Fibroblast of mammary gland (primary cell): ENCODE results near the gene RUNX1.

ENCODE experiments used
- DNase-seq: peaks from one replicate; pipeline ENCODE4 v3.0.0-alpha.2; 2010; ENCODE audit warnings: low read depth
- H3K4me3 ChIP-seq: 2 replicates; pipeline ENCODE4 v1.5.1; 2011; ENCODE audit warnings: low read depth, mild to moderate bottlenecking, low read length, moderate library complexity; ENCODE audit not compliant: control insufficient read depth
- TF ChIP-seq, protein P1 (sequence below): conservative IDR thresholded peaks from 2 replicates; pipeline ENCODE4 v1.5.1; 2011; ENCODE audit warnings: low read depth, low read length, inconsistent platforms; ENCODE audit not compliant: control insufficient read depth, insufficient read depth

Gene RUNX1

DNA sequence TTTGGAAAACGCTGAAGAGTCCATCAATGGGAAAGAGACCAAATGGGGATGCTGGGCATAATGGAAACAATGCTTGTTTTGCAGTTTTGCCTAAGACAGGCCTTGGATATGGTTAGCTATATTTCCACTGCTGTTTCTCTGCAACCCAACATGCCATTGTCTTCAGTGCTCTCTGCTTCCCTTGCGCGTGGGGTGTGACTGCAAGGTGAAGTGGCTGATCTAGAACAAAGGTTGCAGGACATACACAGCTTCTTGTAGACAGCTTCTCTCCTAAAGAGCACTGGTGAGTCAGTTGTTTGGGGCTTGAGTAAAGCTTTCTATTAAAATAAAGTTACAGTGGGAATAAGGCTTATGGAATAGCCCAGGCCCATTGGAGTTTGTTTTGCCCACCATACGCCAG, 33.0 kb downstream of the RUNX1 start:
- no peak for DNase-seq
- TF ChIP-seq, protein P1, sequence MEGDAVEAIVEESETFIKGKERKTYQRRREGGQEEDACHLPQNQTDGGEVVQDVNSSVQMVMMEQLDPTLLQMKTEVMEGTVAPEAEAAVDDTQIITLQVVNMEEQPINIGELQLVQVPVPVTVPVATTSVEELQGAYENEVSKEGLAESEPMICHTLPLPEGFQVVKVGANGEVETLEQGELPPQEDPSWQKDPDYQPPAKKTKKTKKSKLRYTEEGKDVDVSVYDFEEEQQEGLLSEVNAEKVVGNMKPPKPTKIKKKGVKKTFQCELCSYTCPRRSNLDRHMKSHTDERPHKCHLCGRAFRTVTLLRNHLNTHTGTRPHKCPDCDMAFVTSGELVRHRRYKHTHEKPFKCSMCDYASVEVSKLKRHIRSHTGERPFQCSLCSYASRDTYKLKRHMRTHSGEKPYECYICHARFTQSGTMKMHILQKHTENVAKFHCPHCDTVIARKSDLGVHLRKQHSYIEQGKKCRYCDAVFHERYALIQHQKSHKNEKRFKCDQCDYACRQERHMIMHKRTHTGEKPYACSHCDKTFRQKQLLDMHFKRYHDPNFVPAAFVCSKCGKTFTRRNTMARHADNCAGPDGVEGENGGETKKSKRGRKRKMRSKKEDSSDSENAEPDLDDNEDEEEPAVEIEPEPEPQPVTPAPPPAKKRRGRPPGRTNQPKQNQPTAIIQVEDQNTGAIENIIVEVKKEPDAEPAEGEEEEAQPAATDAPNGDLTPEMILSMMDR = no peak
- H3K4me3 ChIP-seq = no peak overlapping the region

DNA sequence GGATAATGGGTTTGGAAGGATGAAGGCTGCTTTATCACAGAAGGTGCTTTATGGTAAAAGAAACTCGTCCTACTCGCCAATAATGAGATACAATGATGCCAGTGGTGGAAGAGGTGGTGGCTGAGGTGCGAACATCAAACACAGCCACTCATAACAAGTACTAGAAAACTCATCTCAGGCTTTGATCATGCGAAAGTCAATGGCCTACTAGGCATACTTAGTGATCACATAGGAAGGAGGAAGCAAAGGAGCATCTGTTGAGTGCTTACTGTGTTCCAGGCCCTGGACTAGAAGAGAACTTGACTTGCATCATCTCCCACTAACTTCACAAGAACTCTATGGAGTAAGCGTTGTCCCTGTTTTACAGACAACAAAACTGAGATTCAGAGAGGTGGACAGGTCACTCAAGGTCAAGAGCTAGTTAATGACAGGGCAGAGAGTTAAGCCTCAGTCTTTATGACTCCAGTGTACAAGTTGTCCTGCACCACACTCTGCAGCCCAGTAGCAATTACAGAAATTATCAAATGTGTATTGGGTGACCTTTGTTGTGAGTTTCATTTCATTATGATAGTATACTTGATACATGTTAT, 33.6 kb downstream of the RUNX1 start:
- no peak overlapping the region for H3K4me3 ChIP-seq
- TF ChIP-seq, protein P1 = no peak
- no peak for DNase-seq

DNA sequence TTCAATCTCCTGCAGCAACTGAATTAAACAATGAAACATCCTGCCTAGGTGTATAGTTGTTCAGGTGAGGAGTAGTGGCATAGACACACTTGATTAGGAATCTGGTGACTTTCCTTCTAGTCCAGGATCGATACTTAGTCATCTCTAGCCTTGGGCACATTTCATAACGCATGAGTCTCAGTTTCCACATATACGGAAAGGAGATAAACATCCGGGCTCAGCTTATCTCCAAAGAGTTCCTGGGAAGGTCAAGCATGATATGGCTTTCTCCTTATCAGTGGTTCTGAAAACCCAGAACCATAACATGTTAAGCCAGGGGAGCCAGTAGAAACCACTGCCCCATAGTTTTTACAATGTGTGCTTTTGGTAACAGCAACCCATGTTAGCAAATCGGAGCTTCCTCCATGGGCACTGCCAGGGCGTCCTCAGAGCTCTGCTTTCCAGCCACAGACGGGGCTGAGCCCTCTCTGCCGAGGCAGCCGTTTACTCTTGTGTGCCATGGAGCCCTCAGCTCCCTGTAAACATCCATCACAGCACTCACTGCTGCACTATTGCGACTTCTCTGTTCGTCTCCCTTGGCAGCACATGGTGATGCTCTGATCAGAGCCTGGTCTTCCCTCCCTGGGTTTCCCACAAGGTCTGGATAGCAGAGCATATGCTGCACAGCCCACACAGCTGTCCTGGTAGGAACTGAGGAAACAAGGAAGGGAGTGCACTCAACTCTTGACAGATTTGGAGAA, 34.6 kb downstream of the RUNX1 start:
- no peak overlapping the region for H3K4me3 ChIP-seq
- DNase-seq = no peak
- TF ChIP-seq, protein P1 = no peak

DNA sequence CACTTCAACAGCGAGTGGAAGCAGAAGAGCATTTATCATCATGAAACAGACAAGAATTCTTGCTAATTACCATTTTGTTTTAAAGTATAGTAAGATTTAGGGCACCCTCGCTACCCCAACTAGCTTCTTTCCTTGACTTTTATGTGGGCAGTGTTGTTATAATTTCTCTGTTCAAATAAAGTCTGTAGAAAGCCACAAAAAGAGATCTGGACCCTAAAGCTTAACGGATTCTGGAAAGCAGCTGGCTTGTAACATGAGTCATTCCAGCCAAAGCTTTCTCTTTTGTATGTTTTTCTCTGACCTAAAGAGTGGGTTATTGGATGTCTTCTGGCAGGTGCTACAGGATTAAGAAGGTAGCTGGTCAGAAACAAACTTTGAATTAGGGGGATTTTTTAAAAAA, 37.4 kb downstream of the RUNX1 start:
- DNase-seq = no peak
- H3K4me3 ChIP-seq = no peak overlapping the region
- TF ChIP-seq, protein P1 = no peak

DNA sequence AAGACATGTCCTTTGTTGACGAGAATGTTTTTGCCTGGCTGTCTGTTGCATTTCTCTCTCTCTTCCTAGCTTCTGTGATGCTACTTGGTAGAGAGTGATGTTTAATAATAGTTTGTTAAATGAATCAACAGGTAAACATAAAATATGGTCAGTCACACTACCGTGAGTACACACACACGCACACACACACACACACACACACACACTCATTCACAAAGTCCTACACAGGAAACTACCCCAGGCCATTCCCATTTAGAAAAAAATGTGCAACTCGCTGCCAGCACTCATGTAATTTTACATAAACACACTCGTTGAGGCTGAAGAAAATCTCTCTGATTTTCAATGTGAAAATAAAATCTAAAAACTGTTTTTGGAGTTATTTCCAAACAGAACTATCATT, 38.7 kb downstream of the RUNX1 start:
- TF ChIP-seq, protein P1 = no peak
- no peak overlapping the region for H3K4me3 ChIP-seq
- no peak for DNase-seq

DNA sequence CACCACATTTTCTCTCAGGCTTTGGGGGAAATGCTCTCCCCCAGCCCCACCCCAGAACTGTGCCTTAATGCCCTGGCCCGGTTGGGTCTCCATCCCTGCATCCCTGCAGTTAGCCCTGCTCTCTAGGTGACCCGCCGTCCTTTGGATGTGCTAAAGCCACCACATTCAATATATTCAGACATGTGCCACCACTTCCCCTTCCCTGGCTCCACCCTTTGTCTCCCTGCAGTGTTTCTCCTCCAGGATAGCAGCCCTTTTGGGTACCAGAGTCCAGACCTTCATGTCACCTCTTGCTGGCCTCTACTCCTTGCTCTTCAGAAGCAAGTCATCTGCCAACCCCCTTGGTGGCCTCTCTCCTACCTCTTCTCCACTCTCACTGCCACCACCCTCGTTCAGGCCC, 41.8 kb downstream of the RUNX1 start:
- TF ChIP-seq, protein P1 = no peak
- H3K4me3 ChIP-seq = no peak overlapping the region

More for the DNA sequence above, 41.8 kb downstream of the RUNX1 start:
- no peak for DNase-seq
